ENCODE measurements around the gene ZFYVE1.

GRCh38 chr14:73057944-73058223 lies 31.0 kb upstream of the ZFYVE1 start:
- TF ChIP-seq CTCF (IDR thresholded peaks at IDR 0.05) (no peak), POLR2A (IDR thresholded peaks at IDR 0.05) (no peak), POLR2AphosphoS5 (IDR thresholded peaks at IDR 0.05) (no peak)

Measured in breast epithelium (tissue), 3 donors.